Neural cell (in vitro differentiated cells): Measurements from ENCODE around the gene PODNL1. TPM values are rescaled to one million over a fixed set of nuclear protein-coding genes. Genes with fewer than 3 reads are reported as not detected.

Source experiments
- H2AFZ ChIP-seq: fragments of 200-600, 300-800 bp; sonication (generic), shearing (Covaris generic); 2 replicates; pipeline ENCODE4 v1.6.0; 2014; ENCODE audit warnings: low read depth, mild to moderate bottlenecking, antibody characterized with exemption, low read length, moderate library complexity
- H3F3A ChIP-seq: fragments of 200-600 bp; shearing (Covaris generic); 2 replicates; pipeline ENCODE4 v1.6.1; 2016; ENCODE audit warnings: mild to moderate bottlenecking, moderate library complexity, mixed read lengths, antibody characterized with exemption, low read length; ENCODE audit not compliant: insufficient read depth, poor library complexity, severe bottlenecking
- H3K27ac ChIP-seq: fragments of 200-600, 300-800 bp; sonication (generic), shearing (Covaris generic); 2 replicates; pipeline ENCODE4 v1.5.1; 2014; ENCODE audit warnings: mild to moderate bottlenecking, low read length, moderate library complexity
- H3K27me3 ChIP-seq: fragments of 300-800, 200-600 bp; sonication (generic), shearing (Covaris generic); 2 replicates; pipeline ENCODE4 v1.6.0; 2014; ENCODE audit warnings: mild to moderate bottlenecking, low read depth, low read length, moderate library complexity; ENCODE audit not compliant: insufficient read depth
- H3K36me3 ChIP-seq: fragments of 300-800, 200-600 bp; sonication (generic), shearing (Covaris generic); 2 replicates; pipeline ENCODE4 v1.5.1; 2014; ENCODE audit warnings: mild to moderate bottlenecking, antibody characterized with exemption, low read length, moderate library complexity; ENCODE audit not compliant: insufficient read depth
- H3K4me2 ChIP-seq: fragments of 300-800, 200-600 bp; sonication (generic), shearing (Covaris generic); 2 replicates; pipeline ENCODE4 v1.6.0; 2014; ENCODE audit warnings: mild to moderate bottlenecking, low read length
- H3K4me3 ChIP-seq: fragments of 300-800, 200-600 bp; sonication (generic), shearing (Covaris generic); 2 replicates; pipeline ENCODE4 v1.5.1; 2014; ENCODE audit warnings: mild to moderate bottlenecking, low read length, moderate library complexity
- H3K79me2 ChIP-seq: fragments of 200-600 bp; shearing (Covaris generic); replicated peaks from 2 replicates; pipeline ENCODE4 v1.6.0; 2014; ENCODE audit warnings: mild to moderate bottlenecking, low read length, moderate library complexity; ENCODE audit not compliant: insufficient read depth
- H3K9ac ChIP-seq: fragments of 300-800, 200-600 bp; sonication (generic), shearing (Covaris generic); 2 replicates; pipeline ENCODE4 v1.6.1; 2016; ENCODE audit warnings: mild to moderate bottlenecking, low read length, mixed read lengths
- H3K9me2 ChIP-seq: fragments of 200-600 bp; shearing (Covaris generic); 2 replicates; pipeline ENCODE4 v1.6.1; 2016; ENCODE audit warnings: mild to moderate bottlenecking, low read length, mixed read lengths; ENCODE audit not compliant: insufficient read depth
- H3K9me3 ChIP-seq: fragments of 200-600, 300-800 bp; sonication (generic), shearing (Covaris generic); 2 replicates; pipeline ENCODE4 v1.6.1; 2016; ENCODE audit warnings: mild to moderate bottlenecking, mixed run types, low read length, moderate library complexity, mixed read lengths
- H4K20me1 ChIP-seq: fragments of 200-600 bp; shearing (Covaris generic); 2 replicates; pipeline ENCODE4 v1.6.1; 2016; ENCODE audit warnings: mild to moderate bottlenecking, mixed run types; ENCODE audit not compliant: insufficient read depth
- CTCF ChIP-seq: fragments of 450-650 bp; IDR thresholded peaks from 2 replicates; pipeline ENCODE4 v1.5.1; 2014; ENCODE audit warnings: antibody characterized with exemption, mild to moderate bottlenecking, moderate library complexity; ENCODE audit not compliant: poor library complexity, severe bottlenecking
- EP300 ChIP-seq: fragments of 450-650 bp; conservative IDR thresholded peaks from 2 replicates; pipeline ENCODE4 v1.6.1; 2014; ENCODE audit warnings: antibody characterized with exemption, mild to moderate bottlenecking, moderate library complexity; ENCODE audit not compliant: poor library complexity, severe bottlenecking
- EZH2 ChIP-seq: fragments of 200-600, 300-800 bp; shearing (Covaris generic), sonication (generic); IDR thresholded peaks from 2 replicates; pipeline ENCODE4 v1.6.1; 2014; ENCODE audit warnings: antibody characterized with exemption, low read length, borderline replicate concordance, mild to moderate bottlenecking; ENCODE audit not compliant: insufficient read depth, poor library complexity, severe bottlenecking
- MXI1 ChIP-seq: fragments of 450-650 bp; conservative IDR thresholded peaks from 2 replicates; pipeline ENCODE4 v1.6.1; 2014; ENCODE audit warnings: antibody characterized with exemption, mild to moderate bottlenecking; ENCODE audit not compliant: poor library complexity, severe bottlenecking
- POLR2AphosphoS5 ChIP-seq: IDR thresholded peaks from 2 replicates; pipeline ENCODE4 v1.6.1; 2012
- RAD21 ChIP-seq: fragments of 450-650 bp; conservative IDR thresholded peaks from 2 replicates; pipeline ENCODE4 v1.6.1; 2014; ENCODE audit warnings: antibody characterized with exemption, mild to moderate bottlenecking, moderate library complexity
- REST ChIP-seq: IDR thresholded peaks from 2 replicates; pipeline ENCODE4 v1.6.1; 2012; ENCODE audit warnings: borderline replicate concordance
- SMC3 ChIP-seq: fragments of 450-650 bp; conservative IDR thresholded peaks from 2 replicates; pipeline ENCODE4 v1.6.1; 2014; ENCODE audit warnings: antibody characterized with exemption, mild to moderate bottlenecking, moderate library complexity; ENCODE audit not compliant: poor library complexity
- TAF1 ChIP-seq: IDR thresholded peaks from 2 replicates; pipeline ENCODE4 v1.6.1; 2012; ENCODE audit warnings: low read depth
- polyA plus RNA-seq: library from polyadenylated mRNA; depleted of rRNA; stranded (reverse); fragments of >200 nt; gene quantifications from 2 replicates; pipeline ENCODE4 v1.2.3, GENCODE V29; 2014

PODNL1 gene
- polyA plus RNA-seq, 1 donor from 2014 or later = not detected

GRCh38 chr19:13981021-13981420 lies 42.8 kb upstream of the PODNL1 start:
- Histone ChIP-seq H4K20me1 (no peaks in the 10 kb centered on the region), H3K9ac (no peak overlapping the region), H3K36me3 (no peaks in the 10 kb centered on the region), H2AFZ (no peak overlapping the region), H3K27me3 (no peaks in the 10 kb centered on the region), H3K9me2 (no peaks in the 10 kb centered on the region), H3F3A (no peaks in the 10 kb centered on the region), H3K79me2 (no peaks in the 10 kb centered on the region), H3K4me2 (no peak overlapping the region), H3K4me3 (no peak overlapping the region), H3K27ac (no peak overlapping the region), H3K9me3 (no peaks in the 10 kb centered on the region)
- TF ChIP-seq TAF1 = no peak

GRCh38 chr19:13980340-13980739 lies 42.1 kb upstream of the PODNL1 start:
- no peaks in the 10 kb centered on the region for H3F3A ChIP-seq
- no peaks in the 10 kb centered on the region for H3K27me3 ChIP-seq
- no peaks in the 10 kb centered on the region for H3K9me3 ChIP-seq
- no peak overlapping the region for H3K4me2 ChIP-seq
- H3K4me3 ChIP-seq = no peak overlapping the region
- H3K79me2 ChIP-seq = no peaks in the 10 kb centered on the region
- no peak overlapping the region for H3K27ac ChIP-seq
- TF ChIP-seq RAD21 (no peak), REST (no peak), POLR2AphosphoS5 (no peak), SMC3 (no peak), TAF1 (no peak), EP300 (no peak), EZH2 (no peak), MXI1 (no peak), CTCF (no peak)
- no peak overlapping the region for H2AFZ ChIP-seq
- no peaks in the 10 kb centered on the region for H3K36me3 ChIP-seq
- no peaks in the 10 kb centered on the region for H4K20me1 ChIP-seq
- H3K9me2 ChIP-seq = no peaks in the 10 kb centered on the region
- no peak overlapping the region for H3K9ac ChIP-seq

GRCh38 chr19:13979686-13980085 lies 41.5 kb upstream of the PODNL1 start:
- no peaks in the 10 kb centered on the region for H3K9me3 ChIP-seq
- no peaks in the 10 kb centered on the region for H4K20me1 ChIP-seq
- H3K79me2 ChIP-seq = no peaks in the 10 kb centered on the region
- H2AFZ ChIP-seq = no peak overlapping the region
- no peak overlapping the region for H3K9ac ChIP-seq
- no peaks in the 10 kb centered on the region for H3K9me2 ChIP-seq
- no peak overlapping the region for H3K27ac ChIP-seq
- no peak overlapping the region for H3K4me2 ChIP-seq
- TF ChIP-seq EP300 = no peak
- TF ChIP-seq REST = no peak
- TF ChIP-seq MXI1 = no peak
- no peak for TF ChIP-seq EZH2
- no peak for TF ChIP-seq POLR2AphosphoS5
- TF ChIP-seq RAD21 = no peak
- TF ChIP-seq SMC3 = no peak
- no peak for TF ChIP-seq CTCF
- TF ChIP-seq TAF1 = no peak
- H3K36me3 ChIP-seq = no peaks in the 10 kb centered on the region
- H3F3A ChIP-seq = no peaks in the 10 kb centered on the region
- H3K4me3 ChIP-seq = no peak overlapping the region
- H3K27me3 ChIP-seq = no peaks in the 10 kb centered on the region
